Activated effector memory CD4-positive, alpha-beta T cell treated with Interleukin-2 at 50 U/mL for 16 hours (primary cell): ENCODE data around the gene BANP.
A peak's percentile ranks its signal among the peaks of the same experiment; 100 is the strongest.
"Not testable (repeated sequence)": the region's sequence is repeated elsewhere in the genome, so short reads cannot be mapped to it uniquely, and the experiment has no call there.

Source experiments
- DNase-seq: peaks from one replicate; pipeline ENCODE4 v3.0.0-alpha.2; 2020

BANP gene

GRCh38 chr16:87950765-87951551 lies at the start of gene BANP:
TSS of gene BANP (plus strand) at chr16:87951434. CDS start at chr16:87975116, 23,682 bp downstream.
- peak; percentile 96 for DNase-seq

- not testable (repeated sequence) for DNase-seq
These were observed 46.3 kb upstream of the BANP start for GRCh38 chr16:87904963-87905362.

DNA sequence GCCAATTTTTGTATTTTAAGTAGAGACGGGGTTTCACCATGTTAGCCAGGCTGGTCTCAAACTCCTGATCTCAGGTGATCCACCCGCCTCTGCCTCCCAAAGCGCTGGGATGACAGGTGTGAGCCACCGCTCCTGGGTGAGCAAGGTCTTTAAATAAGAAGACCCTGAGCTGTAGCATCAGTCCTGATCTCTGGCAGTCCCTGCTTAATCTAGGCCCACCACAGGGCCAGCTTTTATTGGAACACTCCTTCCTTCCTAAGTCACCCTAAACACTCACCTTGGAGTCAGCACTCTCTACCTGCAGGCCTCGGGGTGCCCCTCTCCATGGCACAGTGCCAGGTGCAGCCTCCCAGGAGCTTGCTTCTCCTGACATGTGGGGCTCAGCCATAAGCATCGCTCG lies 45.7 kb upstream of the BANP start:
- DNase-seq = not testable (repeated sequence)

GRCh38 chr16:87908101-87908500 lies 43.1 kb upstream of the BANP start:
- not testable (repeated sequence) for DNase-seq

GRCh38 chr16:87909203-87909935 lies 41.9 kb upstream of the BANP start:
- peak; percentile 73 for DNase-seq

- DNase-seq = not testable (repeated sequence)
These were observed 40.0 kb upstream of the BANP start for GRCh38 chr16:87911106-87911763.

DNA sequence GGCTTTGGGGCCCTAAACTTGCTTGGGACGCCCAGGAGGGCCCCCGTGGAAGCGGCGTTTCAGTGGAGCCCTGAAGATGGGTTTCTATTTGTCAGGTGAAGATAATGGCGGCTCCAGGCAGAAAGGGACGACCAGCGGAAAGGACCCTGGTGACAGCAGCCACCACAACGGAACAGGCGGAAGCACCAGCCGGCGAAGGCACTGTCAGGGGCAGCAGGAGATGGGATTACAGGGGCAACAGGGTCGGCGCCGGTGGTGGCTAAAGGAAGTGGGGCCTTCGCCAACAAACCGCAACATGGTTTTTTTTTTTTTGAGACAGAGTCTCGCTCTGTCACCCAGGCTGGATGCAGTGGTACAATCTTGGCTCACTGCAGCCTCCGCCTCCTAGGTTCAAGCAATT lies 38.5 kb upstream of the BANP start:
- not testable (repeated sequence) for DNase-seq

- not testable (repeated sequence) for DNase-seq
These were observed 37.1 kb upstream of the BANP start for GRCh38 chr16:87914021-87914725.

DNA sequence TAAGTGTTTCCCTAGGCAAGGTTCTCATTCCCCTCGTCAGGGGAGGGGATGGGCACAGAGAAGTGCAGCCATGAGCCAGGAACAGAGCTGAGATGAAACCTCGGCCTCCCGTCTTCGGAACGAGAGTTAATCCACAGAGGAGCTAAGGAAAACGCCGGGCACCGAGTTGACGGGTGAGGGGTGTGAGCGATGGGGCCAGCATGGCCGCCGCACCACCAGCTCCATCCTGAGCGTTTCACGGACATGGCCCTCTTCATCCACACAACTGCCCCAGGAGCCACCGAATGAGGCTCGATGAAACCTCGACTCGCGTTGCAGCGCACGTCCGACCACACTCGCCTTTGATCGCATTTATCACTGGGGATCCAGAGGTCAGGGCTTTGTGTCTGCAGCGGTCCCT lies 36.4 kb upstream of the BANP start:
- DNase-seq = no peak

DNA sequence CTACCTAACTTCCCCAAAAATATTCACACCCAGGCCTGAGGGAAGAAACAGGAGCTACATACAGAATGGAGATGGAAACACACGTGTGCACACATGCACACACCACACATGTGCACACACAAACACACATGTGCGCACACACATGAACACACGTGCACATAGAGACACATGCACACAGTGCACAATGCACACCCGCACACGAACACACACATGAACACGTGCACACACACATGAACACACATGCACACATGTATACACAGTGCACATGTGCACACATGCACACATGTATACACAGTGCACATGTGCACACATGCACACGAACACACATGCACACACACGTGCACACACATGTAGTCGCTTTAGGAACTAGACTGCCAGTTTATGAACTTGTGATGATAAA lies 33.7 kb upstream of the BANP start:
- DNase-seq = no peak

- DNase-seq = no peak
These were observed 32.9 kb upstream of the BANP start for GRCh38 chr16:87918338-87918737.

- no peak for DNase-seq
These were observed 32.2 kb upstream of the BANP start for GRCh38 chr16:87918866-87919680.

GRCh38 chr16:87919681-87919994 lies 31.6 kb upstream of the BANP start:
- DNase-seq = no peak

DNA sequence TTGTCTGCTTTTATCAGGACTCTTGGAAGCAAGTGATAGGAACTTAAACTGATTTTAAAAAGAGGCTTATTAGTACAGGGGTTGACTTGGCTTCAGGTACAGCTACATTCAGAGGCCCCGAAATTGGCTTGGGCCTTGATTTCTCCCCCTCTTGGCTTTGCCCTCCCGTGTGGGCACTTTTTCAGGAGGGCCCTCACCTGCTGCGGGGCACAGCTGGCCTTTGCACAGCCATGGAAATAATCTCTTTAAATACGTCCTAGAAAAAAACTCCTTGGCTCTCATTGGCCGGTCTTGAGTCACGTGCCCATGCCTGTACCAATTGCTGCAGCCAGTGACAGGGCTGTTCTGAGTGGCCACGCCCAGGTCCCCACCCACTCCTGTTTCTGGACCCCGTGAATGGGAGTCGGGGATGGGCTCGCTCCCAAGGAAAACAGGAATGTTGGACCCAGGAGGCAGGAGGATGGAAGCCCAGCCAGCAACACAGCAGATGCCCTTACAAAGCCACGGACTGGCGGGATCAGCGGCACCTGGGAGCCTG lies 29.9 kb upstream of the BANP start:
- DNase-seq = no peak

GRCh38 chr16:87922250-87922871 lies 28.9 kb upstream of the BANP start:
- DNase-seq = no peak

GRCh38 chr16:87924041-87924810 lies 27.0 kb upstream of the BANP start:
- no peak for DNase-seq

GRCh38 chr16:87924811-87925670 lies 26.2 kb upstream of the BANP start:
- no peak for DNase-seq

DNA sequence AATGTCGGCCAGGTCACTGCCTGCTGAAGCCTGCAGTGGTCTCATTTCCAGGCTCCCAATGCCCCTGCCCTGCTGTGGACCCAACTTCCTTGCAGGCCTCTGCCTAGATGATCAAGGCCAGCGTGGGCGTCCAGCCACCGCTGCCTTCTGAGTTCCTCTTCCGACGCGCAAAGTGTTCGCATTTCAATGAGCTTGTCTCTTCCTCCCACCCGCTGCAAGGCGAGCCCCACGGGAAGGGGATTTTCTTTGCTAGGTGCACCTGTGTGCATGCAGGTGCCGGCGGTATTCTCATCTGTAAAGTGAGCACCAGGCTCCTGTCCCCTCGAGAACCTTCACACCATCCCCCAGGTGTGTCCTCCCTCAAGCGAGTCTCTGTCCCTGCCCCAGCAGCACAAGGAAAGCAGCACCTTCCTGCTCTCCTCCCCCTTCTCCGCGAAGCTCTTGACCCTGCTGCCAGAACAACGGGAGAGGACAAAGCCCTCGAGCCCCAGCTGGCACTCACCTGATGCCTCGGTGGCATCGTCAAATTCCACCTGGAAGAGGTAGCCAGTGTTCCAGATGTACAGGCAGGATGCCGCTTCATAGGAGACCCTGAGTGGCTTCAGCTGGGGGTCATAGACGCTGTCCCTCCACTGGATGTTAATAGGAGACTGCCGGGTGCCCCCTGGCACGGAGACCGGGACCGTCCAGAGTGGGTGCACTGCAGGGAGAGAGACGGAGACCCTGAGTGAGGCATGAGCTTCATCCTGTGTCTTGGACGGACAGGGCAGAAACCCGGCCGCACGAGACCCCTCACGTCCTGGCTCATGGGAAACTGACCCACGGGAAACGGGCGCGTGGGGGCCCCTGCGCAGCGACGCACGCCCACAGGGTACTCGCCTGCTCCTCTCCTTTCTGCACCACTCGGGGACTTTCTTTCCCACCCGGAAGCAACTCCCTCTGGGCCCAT lies 24.7 kb upstream of the BANP start:
- DNase-seq = no peak

- no peak for DNase-seq
These were observed 24.1 kb upstream of the BANP start for GRCh38 chr16:87927195-87927562.
